ENCODE data around the gene ATXN1.

DNA sequence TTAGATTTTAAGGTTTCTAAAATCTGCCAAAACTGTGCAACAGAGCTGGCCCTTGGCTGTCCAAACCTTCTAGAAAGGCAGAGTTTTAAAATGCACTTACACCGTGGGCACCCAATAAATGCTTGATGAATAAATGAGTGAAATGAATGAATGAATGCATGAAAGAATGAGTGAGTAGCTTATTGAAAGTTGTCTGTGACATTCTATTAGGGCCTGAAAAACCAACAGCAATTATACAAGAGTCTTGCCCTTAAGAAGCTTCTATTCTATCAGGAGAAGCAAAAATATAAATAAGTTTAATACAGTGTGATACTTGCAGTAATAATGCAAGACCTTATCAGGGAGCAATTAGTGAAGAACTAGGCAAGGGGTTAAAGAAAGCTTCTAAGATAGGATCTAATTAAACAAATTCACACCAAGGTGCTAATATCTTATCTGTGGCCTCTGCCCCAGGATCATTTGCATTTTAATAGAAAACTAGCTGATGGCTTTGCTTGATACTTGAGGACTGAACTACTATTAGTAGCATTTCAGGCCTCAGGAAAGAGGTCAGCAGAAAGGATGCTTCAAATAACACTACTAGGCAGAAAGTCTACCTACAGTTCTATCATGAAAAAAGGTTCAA lies 292.2 kb downstream of the ATXN1 start:
- TF ChIP-seq, protein P1, sequence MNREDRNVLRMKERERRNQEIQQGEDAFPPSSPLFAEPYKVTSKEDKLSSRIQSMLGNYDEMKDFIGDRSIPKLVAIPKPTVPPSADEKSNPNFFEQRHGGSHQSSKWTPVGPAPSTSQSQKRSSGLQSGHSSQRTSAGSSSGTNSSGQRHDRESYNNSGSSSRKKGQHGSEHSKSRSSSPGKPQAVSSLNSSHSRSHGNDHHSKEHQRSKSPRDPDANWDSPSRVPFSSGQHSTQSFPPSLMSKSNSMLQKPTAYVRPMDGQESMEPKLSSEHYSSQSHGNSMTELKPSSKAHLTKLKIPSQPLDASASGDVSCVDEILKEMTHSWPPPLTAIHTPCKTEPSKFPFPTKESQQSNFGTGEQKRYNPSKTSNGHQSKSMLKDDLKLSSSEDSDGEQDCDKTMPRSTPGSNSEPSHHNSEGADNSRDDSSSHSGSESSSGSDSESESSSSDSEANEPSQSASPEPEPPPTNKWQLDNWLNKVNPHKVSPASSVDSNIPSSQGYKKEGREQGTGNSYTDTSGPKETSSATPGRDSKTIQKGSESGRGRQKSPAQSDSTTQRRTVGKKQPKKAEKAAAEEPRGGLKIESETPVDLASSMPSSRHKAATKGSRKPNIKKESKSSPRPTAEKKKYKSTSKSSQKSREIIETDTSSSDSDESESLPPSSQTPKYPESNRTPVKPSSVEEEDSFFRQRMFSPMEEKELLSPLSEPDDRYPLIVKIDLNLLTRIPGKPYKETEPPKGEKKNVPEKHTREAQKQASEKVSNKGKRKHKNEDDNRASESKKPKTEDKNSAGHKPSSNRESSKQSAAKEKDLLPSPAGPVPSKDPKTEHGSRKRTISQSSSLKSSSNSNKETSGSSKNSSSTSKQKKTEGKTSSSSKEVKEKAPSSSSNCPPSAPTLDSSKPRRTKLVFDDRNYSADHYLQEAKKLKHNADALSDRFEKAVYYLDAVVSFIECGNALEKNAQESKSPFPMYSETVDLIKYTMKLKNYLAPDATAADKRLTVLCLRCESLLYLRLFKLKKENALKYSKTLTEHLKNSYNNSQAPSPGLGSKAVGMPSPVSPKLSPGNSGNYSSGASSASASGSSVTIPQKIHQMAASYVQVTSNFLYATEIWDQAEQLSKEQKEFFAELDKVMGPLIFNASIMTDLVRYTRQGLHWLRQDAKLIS (CRISPR knock-in tag; IDR thresholded peaks at IDR 0.05): no peak
- TF ChIP-seq CREB1 (IDR thresholded peaks at IDR 0.05): no peak
- no peak for TF ChIP-seq CREB1 (CRISPR knock-in tag; IDR thresholded peaks at IDR 0.05)
- no peak for TF ChIP-seq ZFX (CRISPR knock-in tag; IDR thresholded peaks at IDR 0.05; ENCODE audit: low read depth)
- no peak for TF ChIP-seq CTCF (CRISPR knock-in tag; IDR thresholded peaks at IDR 0.05)
- TF ChIP-seq MXI1 (IDR thresholded peaks at IDR 0.05; ENCODE audit: borderline replicate concordance, low read depth, low read length): no peak
- TF ChIP-seq SCMH1 (CRISPR knock-in tag; IDR thresholded peaks at IDR 0.05; ENCODE audit: borderline replicate concordance): no peak
- no peak for TF ChIP-seq POLR2A (IDR thresholded peaks at IDR 0.05; ENCODE audit: insufficient read depth in 1 of 2, low read depth in 2 of 2, low read length in 2 of 2)
- no peak for TF ChIP-seq MTERF4 (CRISPR knock-in tag; IDR thresholded peaks at IDR 0.05)
